ENCODE data around the gene ATF6.

DNA sequence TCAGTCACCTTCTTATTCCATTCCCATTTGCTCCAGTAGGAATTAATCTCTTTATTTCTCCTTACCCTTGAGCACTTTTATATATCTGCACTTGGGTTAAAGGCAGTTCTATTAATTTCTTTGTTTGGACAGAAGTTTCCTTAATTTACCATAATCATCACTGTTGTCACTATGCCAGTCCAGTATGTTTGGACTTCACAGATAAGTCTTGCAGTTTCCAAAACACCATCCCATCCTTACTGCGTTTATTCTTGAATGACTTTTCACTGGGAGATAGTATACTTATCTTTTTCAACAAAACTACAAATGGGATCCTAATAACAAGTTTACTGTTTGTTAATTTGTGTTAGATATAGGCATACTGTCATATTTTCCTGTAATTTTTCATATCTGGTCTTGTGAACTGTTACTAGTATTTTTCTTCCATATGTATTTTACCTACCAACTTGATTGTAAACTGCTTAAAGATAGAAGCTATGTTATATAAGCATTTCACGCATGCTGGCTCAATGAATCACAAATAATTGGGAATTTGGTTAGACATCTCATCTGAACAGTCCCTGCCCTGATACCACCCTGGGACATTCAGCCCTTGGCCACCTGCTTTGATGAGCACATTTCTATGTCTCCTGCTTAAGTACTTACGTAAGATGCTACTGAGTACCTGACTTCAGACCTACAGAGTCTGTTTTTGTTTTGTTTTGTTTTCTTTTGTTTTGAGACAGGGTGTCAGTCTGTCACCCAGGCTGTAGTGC lies 179.4 kb downstream of the ATF6 start:
- TF ChIP-seq, protein P1, sequence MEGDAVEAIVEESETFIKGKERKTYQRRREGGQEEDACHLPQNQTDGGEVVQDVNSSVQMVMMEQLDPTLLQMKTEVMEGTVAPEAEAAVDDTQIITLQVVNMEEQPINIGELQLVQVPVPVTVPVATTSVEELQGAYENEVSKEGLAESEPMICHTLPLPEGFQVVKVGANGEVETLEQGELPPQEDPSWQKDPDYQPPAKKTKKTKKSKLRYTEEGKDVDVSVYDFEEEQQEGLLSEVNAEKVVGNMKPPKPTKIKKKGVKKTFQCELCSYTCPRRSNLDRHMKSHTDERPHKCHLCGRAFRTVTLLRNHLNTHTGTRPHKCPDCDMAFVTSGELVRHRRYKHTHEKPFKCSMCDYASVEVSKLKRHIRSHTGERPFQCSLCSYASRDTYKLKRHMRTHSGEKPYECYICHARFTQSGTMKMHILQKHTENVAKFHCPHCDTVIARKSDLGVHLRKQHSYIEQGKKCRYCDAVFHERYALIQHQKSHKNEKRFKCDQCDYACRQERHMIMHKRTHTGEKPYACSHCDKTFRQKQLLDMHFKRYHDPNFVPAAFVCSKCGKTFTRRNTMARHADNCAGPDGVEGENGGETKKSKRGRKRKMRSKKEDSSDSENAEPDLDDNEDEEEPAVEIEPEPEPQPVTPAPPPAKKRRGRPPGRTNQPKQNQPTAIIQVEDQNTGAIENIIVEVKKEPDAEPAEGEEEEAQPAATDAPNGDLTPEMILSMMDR (conservative IDR thresholded peaks at IDR 0.05): no peak
- no peak for TF ChIP-seq ZFX (IDR thresholded peaks at IDR 0.05)

Measured in C4-2B (cell line).